Endodermal cell (in vitro differentiated cells): ENCODE data around the gene SYDE1. TPM values are rescaled to one million over a fixed set of nuclear protein-coding genes. Genes with fewer than 3 reads are reported as not detected.

Source experiments
- DNase-seq: peaks from one replicate; pipeline ENCODE4 v3.0.0-alpha.2; 2017
- H3K27ac ChIP-seq: 2 replicates; pipeline ENCODE4 v1.5.1; 2013; ENCODE audit warnings: mild to moderate bottlenecking, low read depth, low read length, moderate library complexity
- H3K27me3 ChIP-seq: 2 replicates; pipeline ENCODE4 v1.6.1; 2013; ENCODE audit warnings: mild to moderate bottlenecking, low read length, moderate library complexity; ENCODE audit not compliant: insufficient read depth, control insufficient read depth, poor library complexity, severe bottlenecking
- H3K36me3 ChIP-seq: 2 replicates; pipeline ENCODE4 v1.7.0; 2013; ENCODE audit warnings: mild to moderate bottlenecking, low read length, moderate library complexity; ENCODE audit not compliant: control insufficient read depth, insufficient read depth
- H3K4me1 ChIP-seq: one replicate; pipeline ENCODE4 v1.7.0; 2013; ENCODE audit warnings: low read length; ENCODE audit not compliant: control insufficient read depth, insufficient read depth
- H3K4me3 ChIP-seq: 2 replicates; pipeline ENCODE4 v1.5.1; 2013; ENCODE audit warnings: mild to moderate bottlenecking, low read length, moderate library complexity
- H3K9ac ChIP-seq: 2 replicates; pipeline ENCODE4 v1.6.1; 2013; ENCODE audit warnings: mild to moderate bottlenecking, low read length, moderate library complexity; ENCODE audit not compliant: poor library complexity, severe bottlenecking; ENCODE audit errors: extremely low read depth
- H3K9me3 ChIP-seq: 2 replicates; pipeline ENCODE4 v1.6.1; 2013; ENCODE audit warnings: mild to moderate bottlenecking, low read length, moderate library complexity; ENCODE audit not compliant: control insufficient read depth
- H3K27ac Mint-ChIP-seq: 2 replicates; pipeline ENCODE4 v1.8.0; 2020; ENCODE audit warnings: mixed read lengths
- H3K27me3 Mint-ChIP-seq: 2 replicates; pipeline ENCODE4 v1.8.0; 2021; ENCODE audit warnings: mild to moderate bottlenecking, mixed read lengths; ENCODE audit not compliant: insufficient read depth
- H3K36me3 Mint-ChIP-seq: 2 replicates; pipeline ENCODE4 v1.8.0; 2020; ENCODE audit warnings: low read depth, mixed read lengths
- H3K4me1 Mint-ChIP-seq: 2 replicates; pipeline ENCODE4 v1.8.0; 2020; ENCODE audit warnings: mixed read lengths
- H3K4me3 Mint-ChIP-seq: 2 replicates; pipeline ENCODE4 v1.8.0; 2020; ENCODE audit warnings: mild to moderate bottlenecking, moderate library complexity, mixed read lengths
- H3K9me3 Mint-ChIP-seq: 2 replicates; pipeline ENCODE4 v1.8.0; 2020; ENCODE audit warnings: mild to moderate bottlenecking, mixed read lengths
- WGBS, 2 experiments: methylation state at CpG; one replicate each; pipeline versions ENCODE4 v1.1.5 to v1.1.7; 2013; ENCODE audit warnings: missing lambda C conversion rate in 2 of 2, mixed read lengths in 1 of 2; ENCODE audit not compliant: insufficient coverage in 1 of 2, insufficient read length in 1 of 2; 5-methylcytosine and 5-hydroxymethylcytosine counted together
- total RNA-seq, 2 donors: library from RNA; stranded (reverse); fragmentation: NEBNext Ultra II Directional in 1 of 2; extraction: Animal tissue kit (Norgen Biotek cat#: 25700) in 1 of 2; gene quantifications; 2 replicates in 1 of 2; 3 replicates in 1 of 2; pipeline ENCODE4 v1.2.1, GENCODE V29; 2021
- TF ChIP-seq, protein P1 (sequence below): fragments of 200-600 bp; sonication (generic); conservative IDR thresholded peaks from 2 replicates; pipeline ENCODE4 v1.5.0; 2021; ENCODE audit warnings: antibody characterized with exemption, mild to moderate bottlenecking

Gene SYDE1
- total RNA-seq, 2 donors from 2014 or later: 8.9 to 12.2 TPM

GRCh38 chr19:15099017-15099582, 8.1 kb upstream of the SYDE1 start:
- Mint-ChIP-seq H3K9me3 (peaks cover 13% of the 10 kb centered on the region), H3K4me3 (no peak overlapping the region), H3K27me3 (peaks cover 6% of the 10 kb centered on the region), H3K27ac (no peak overlapping the region), H3K36me3 (no peaks in the 10 kb centered on the region), H3K4me1 (no peaks in the 10 kb centered on the region)
- Histone ChIP-seq H3K36me3 (no peaks in the 10 kb centered on the region), H3K9ac (no peak overlapping the region), H3K27me3 (no peaks in the 10 kb centered on the region), H3K9me3 (no peaks in the 10 kb centered on the region), H3K4me1 (no peaks in the 10 kb centered on the region), H3K4me3 (no peak overlapping the region), H3K27ac (no peak overlapping the region)
- TF ChIP-seq, protein P1, sequence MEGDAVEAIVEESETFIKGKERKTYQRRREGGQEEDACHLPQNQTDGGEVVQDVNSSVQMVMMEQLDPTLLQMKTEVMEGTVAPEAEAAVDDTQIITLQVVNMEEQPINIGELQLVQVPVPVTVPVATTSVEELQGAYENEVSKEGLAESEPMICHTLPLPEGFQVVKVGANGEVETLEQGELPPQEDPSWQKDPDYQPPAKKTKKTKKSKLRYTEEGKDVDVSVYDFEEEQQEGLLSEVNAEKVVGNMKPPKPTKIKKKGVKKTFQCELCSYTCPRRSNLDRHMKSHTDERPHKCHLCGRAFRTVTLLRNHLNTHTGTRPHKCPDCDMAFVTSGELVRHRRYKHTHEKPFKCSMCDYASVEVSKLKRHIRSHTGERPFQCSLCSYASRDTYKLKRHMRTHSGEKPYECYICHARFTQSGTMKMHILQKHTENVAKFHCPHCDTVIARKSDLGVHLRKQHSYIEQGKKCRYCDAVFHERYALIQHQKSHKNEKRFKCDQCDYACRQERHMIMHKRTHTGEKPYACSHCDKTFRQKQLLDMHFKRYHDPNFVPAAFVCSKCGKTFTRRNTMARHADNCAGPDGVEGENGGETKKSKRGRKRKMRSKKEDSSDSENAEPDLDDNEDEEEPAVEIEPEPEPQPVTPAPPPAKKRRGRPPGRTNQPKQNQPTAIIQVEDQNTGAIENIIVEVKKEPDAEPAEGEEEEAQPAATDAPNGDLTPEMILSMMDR: no peak
- DNase-seq: no peak
- 90 to 93% methylated on average over 3 of the region's 3 CpGs for WGBS, 2 experiments

GRCh38 chr19:15101479-15102082, 5.6 kb upstream of the SYDE1 start:
- 60 to 61% methylated on average over 3 of the region's 3 CpGs for WGBS, 2 experiments
- Histone ChIP-seq H3K9me3 (no peaks in the 10 kb centered on the region), H3K9ac (no peak overlapping the region), H3K27me3 (no peaks in the 10 kb centered on the region), H3K36me3 (no peaks in the 10 kb centered on the region), H3K4me3 (no peak overlapping the region), H3K4me1 (no peaks in the 10 kb centered on the region), H3K27ac (no peak overlapping the region)
- Mint-ChIP-seq H3K27me3 (peaks cover 9% of the 10 kb centered on the region), H3K36me3 (no peaks in the 10 kb centered on the region), H3K9me3 (peaks cover 17% of the 10 kb centered on the region), H3K4me3 (no peak overlapping the region), H3K27ac (no peak overlapping the region), H3K4me1 (peaks cover under 1% of the 10 kb centered on the region)
- TF ChIP-seq, protein P1: peak; percentile 82
- DNase-seq: peak; percentile 90

DNA sequence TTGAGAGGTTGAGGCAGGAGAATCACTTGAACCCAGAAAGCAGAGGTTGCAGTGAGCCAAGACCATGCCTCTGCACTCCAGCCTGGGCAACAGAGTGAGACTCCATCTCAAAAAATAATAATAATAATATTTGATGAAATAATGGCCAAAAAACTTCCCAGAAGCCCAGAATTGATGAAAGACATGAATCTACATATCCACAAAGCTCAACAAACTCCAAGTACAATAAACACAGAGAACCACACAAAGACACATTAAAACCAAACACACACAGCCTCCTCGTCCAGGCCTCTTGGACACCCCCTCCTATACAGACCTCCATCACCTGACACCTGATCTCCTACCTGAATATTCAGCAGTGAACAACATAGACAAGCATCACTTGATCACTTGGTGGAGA, 3.2 kb upstream of the SYDE1 start:
- no peak overlapping the region for H3K27ac Mint-ChIP-seq
- peaks cover 10% of the 10 kb centered on the region for H3K4me1 Mint-ChIP-seq
- WGBS, 2 experiments: 65% methylated on average over 1 of the region's 1 CpG; no CpG with 5 or more reads in 1 of the 2 experiments
- H3K4me1 ChIP-seq: no peaks in the 10 kb centered on the region
- H3K9me3 Mint-ChIP-seq: peaks cover 17% of the 10 kb centered on the region
- H3K9ac ChIP-seq: no peak overlapping the region
- TF ChIP-seq, protein P1: no peak
- H3K4me3 Mint-ChIP-seq: no peak overlapping the region
- H3K36me3 ChIP-seq: no peaks in the 10 kb centered on the region
- H3K4me3 ChIP-seq: no peak overlapping the region
- H3K27me3 Mint-ChIP-seq: peaks cover 8% of the 10 kb centered on the region
- DNase-seq: no peak
- no peaks in the 10 kb centered on the region for H3K36me3 Mint-ChIP-seq
- H3K9me3 ChIP-seq: no peaks in the 10 kb centered on the region
- no peak overlapping the region for H3K27ac ChIP-seq
- H3K27me3 ChIP-seq: no peaks in the 10 kb centered on the region
